ENCODE results near the gene PHACTR2. TPM values are rescaled to one million over a fixed set of nuclear protein-coding genes. Genes with fewer than 3 reads are reported as not detected.

PHACTR2 gene
- total RNA-seq, 2 donors from 2014 or later: 164 to 222 TPM

DNA sequence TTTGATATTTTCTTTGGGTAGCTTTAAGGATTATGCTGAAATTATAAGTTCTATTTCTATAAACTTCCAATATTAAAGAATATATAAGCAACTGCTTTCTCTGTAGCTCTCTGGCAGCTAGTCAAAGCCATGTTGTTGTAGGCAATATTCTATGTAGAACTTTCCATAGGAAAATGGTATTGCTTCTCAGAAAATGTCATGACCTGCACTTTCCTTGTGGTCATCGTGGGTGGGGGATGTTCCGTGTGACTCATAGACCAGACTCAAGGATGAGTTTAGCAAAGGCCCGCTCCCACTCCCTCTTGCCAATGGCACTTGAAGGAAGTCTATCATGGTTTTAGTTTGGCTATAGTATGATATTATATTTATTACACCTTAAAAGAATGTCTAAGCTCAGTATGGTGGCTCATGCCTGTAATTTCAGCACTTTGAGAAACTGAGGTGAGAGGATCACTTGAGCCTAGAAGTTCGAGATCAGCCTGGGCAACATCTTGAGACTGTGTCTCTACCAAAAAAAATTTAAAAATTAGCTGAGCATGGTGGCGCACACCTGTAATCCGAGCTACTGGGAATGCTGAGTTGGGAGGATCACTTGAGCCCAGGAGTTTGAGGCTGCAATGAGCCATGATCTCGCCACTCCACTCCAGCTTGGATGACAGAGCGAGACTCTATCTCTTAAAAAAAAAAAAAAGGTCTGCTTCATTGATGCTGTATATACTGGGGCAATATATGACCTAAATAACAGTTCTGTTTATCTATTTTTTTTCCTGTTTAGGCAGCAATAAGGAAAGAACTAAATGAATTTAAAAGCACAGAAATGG, 128.7 kb downstream of the PHACTR2 start:
- 95 to 97% methylated on average over 6 to 8 of the region's 8 CpGs for WGBS, 2 experiments (ENCODE audit: insufficient coverage in 1 of 2, insufficient read length in 1 of 2)
- TF ChIP-seq, protein P1, sequence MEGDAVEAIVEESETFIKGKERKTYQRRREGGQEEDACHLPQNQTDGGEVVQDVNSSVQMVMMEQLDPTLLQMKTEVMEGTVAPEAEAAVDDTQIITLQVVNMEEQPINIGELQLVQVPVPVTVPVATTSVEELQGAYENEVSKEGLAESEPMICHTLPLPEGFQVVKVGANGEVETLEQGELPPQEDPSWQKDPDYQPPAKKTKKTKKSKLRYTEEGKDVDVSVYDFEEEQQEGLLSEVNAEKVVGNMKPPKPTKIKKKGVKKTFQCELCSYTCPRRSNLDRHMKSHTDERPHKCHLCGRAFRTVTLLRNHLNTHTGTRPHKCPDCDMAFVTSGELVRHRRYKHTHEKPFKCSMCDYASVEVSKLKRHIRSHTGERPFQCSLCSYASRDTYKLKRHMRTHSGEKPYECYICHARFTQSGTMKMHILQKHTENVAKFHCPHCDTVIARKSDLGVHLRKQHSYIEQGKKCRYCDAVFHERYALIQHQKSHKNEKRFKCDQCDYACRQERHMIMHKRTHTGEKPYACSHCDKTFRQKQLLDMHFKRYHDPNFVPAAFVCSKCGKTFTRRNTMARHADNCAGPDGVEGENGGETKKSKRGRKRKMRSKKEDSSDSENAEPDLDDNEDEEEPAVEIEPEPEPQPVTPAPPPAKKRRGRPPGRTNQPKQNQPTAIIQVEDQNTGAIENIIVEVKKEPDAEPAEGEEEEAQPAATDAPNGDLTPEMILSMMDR (conservative IDR thresholded peaks at IDR 0.05): no peak
- Histone ChIP-seq H3K9ac (ENCODE audit: extremely low read depth, low read length, poor library complexity, severe bottlenecking) (no peak overlapping the region), H3K4me1 (ENCODE audit: control insufficient read depth, insufficient read depth, low read length) (no peaks in the 10 kb centered on the region), H3K36me3 (ENCODE audit: control insufficient read depth, insufficient read depth, low read length) (peaks cover 96% of the 10 kb centered on the region), H3K9me3 (ENCODE audit: control insufficient read depth, low read length) (no peaks in the 10 kb centered on the region), H3K27me3 (ENCODE audit: control insufficient read depth, insufficient read depth, low read length, poor library complexity, severe bottlenecking) (no peaks in the 10 kb centered on the region), H3K27ac (ENCODE audit: low read depth, low read length) (no peak overlapping the region), H3K4me3 (ENCODE audit: low read length) (no peak overlapping the region)
- Mint-ChIP-seq H3K36me3 (ENCODE audit: low read depth) (peaks cover 71% of the 10 kb centered on the region), H3K27ac (no peak overlapping the region), H3K27me3 (ENCODE audit: insufficient read depth) (no peaks in the 10 kb centered on the region), H3K4me1 (peaks cover 1% of the 10 kb centered on the region), H3K4me3 (no peak overlapping the region), H3K9me3 (no peaks in the 10 kb centered on the region)
- no peak for DNase-seq

DNA sequence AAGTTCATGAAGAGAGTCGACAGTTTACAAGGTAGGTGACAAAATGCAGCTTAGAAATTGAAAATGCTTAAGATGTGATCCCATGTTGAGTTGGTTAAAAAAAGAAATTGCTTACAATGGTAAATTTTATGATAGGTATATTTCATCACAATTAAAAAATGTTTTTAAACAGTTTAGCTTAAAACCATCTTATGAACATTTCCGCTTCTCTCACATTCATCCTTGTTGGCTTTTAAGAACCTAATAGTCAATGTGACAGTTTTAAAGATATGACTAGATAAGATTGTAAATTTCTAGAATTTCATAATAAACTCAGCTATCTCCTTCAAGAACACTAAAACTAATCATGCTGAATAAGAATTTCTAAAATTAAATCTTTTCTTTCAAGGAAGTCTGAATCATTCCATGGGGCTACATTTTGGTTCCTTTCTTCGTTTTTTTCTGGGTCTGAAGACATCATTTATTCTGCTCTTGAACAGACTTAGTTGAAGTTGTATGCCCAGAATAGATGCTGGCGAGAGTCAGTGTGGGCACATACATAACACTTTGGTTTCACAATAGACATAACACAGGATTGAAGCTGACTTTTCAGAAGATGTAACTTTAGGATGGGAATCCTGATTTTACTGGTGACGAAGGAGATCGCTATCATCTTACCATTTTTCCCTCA, 129.5 kb downstream of the PHACTR2 start:
- 95 to 98% methylated on average over 5 of the region's 6 CpGs for WGBS, 2 experiments (ENCODE audit: insufficient coverage in 1 of 2, insufficient read length in 1 of 2)

DNA sequence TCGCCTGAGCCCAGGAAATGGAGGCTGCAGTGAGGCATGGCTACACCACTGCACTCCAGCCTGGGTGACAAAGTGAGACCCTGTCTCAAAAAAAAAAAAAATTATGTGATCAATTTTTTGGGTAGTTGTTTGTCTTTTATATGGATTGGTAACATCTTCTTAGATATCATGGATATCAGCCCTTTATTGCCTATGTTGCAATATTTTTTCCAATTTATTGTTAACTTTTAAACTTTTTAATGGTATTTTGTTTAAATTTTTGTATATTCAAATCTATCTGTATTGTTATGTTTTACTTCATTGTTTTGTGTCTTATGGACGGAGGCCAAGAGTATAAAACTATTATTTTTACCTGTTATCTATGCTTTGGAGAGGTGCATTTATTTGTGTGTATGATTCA, 133.0 kb downstream of the PHACTR2 start:
- no peaks in the 10 kb centered on the region for H3K4me1 ChIP-seq (ENCODE audit: control insufficient read depth, insufficient read depth, low read length)
- TF ChIP-seq, protein P1 (conservative IDR thresholded peaks at IDR 0.05): no peak
- H3K36me3 Mint-ChIP-seq (ENCODE audit: low read depth): peaks cover 68% of the 10 kb centered on the region
- H3K4me1 Mint-ChIP-seq: no peaks in the 10 kb centered on the region
- peaks cover 8% of the 10 kb centered on the region for H3K9me3 ChIP-seq (ENCODE audit: control insufficient read depth, low read length)
- WGBS, 2 experiments (ENCODE audit: insufficient coverage in 1 of 2, insufficient read length in 1 of 2): 96 to 100% methylated on average over 1 of the region's 2 CpGs
- H3K4me3 ChIP-seq (ENCODE audit: low read length): no peak overlapping the region
- no peaks in the 10 kb centered on the region for H3K27me3 ChIP-seq (ENCODE audit: control insufficient read depth, insufficient read depth, low read length, poor library complexity, severe bottlenecking)
- no peak for DNase-seq
- no peak overlapping the region for H3K9ac ChIP-seq (ENCODE audit: extremely low read depth, low read length, poor library complexity, severe bottlenecking)
- no peak overlapping the region for H3K27ac Mint-ChIP-seq
- no peaks in the 10 kb centered on the region for H3K27me3 Mint-ChIP-seq (ENCODE audit: insufficient read depth)
- no peaks in the 10 kb centered on the region for H3K9me3 Mint-ChIP-seq
- no peak overlapping the region for H3K4me3 Mint-ChIP-seq
- H3K36me3 ChIP-seq (ENCODE audit: control insufficient read depth, insufficient read depth, low read length): peaks cover 87% of the 10 kb centered on the region
- no peak overlapping the region for H3K27ac ChIP-seq (ENCODE audit: low read depth, low read length)

More for the DNA sequence above, 129.5 kb downstream of the PHACTR2 start:
- H3K36me3 ChIP-seq (ENCODE audit: control insufficient read depth, insufficient read depth, low read length): peaks cover 96% of the 10 kb centered on the region
- no peak overlapping the region for H3K27ac ChIP-seq (ENCODE audit: low read depth, low read length)
- H3K27ac Mint-ChIP-seq: no peak overlapping the region
- no peaks in the 10 kb centered on the region for H3K9me3 ChIP-seq (ENCODE audit: control insufficient read depth, low read length)
- H3K36me3 Mint-ChIP-seq (ENCODE audit: low read depth): peaks cover 71% of the 10 kb centered on the region
- DNase-seq: no peak
- no peaks in the 10 kb centered on the region for H3K9me3 Mint-ChIP-seq
- H3K9ac ChIP-seq (ENCODE audit: extremely low read depth, low read length, poor library complexity, severe bottlenecking): no peak overlapping the region
- H3K27me3 Mint-ChIP-seq (ENCODE audit: insufficient read depth): no peaks in the 10 kb centered on the region
- no peaks in the 10 kb centered on the region for H3K27me3 ChIP-seq (ENCODE audit: control insufficient read depth, insufficient read depth, low read length, poor library complexity, severe bottlenecking)
- H3K4me3 Mint-ChIP-seq: no peak overlapping the region
- peaks cover 1% of the 10 kb centered on the region for H3K4me1 Mint-ChIP-seq
- TF ChIP-seq, protein P1 (conservative IDR thresholded peaks at IDR 0.05): no peak
- no peaks in the 10 kb centered on the region for H3K4me1 ChIP-seq (ENCODE audit: control insufficient read depth, insufficient read depth, low read length)
- no peak overlapping the region for H3K4me3 ChIP-seq (ENCODE audit: low read length)

All from endodermal cell (in vitro differentiated cells).